WTC11 (cell line): ENCODE data around the gene NOXO1.

Experiments used
- HMGA2 ChIP-seq: fragments of 250-450 bp; sonication (Bioruptor Pico); IDR thresholded peaks from 2 replicates; pipeline ENCODE4 v1.4.0; 2021; ENCODE audit warnings: mild to moderate bottlenecking, moderate library complexity
- IRF2 ChIP-seq: sonication (generic); formaldehyde crosslinking; IDR thresholded peaks from 2 replicates; pipeline ENCODE4 v1.8.0; 2022; ENCODE audit warnings: low read depth, missing genetic modification reagents, borderline replicate concordance
- NFE2L1 ChIP-seq: sonication (generic); formaldehyde crosslinking; IDR thresholded peaks from 2 replicates; pipeline ENCODE4 v1.8.1; 2023; ENCODE audit warnings: missing genetic modification reagents
- TEAD1 ChIP-seq: sonication (generic); formaldehyde crosslinking; IDR thresholded peaks from 2 replicates; pipeline ENCODE4 v1.8.0; 2022; ENCODE audit warnings: mild to moderate bottlenecking, missing genetic modification reagents
- ZNF423 ChIP-seq: fragments of 250-450 bp; sonication (Bioruptor Pico); IDR thresholded peaks from 2 replicates; pipeline ENCODE4 v2.1.2; 2022; ENCODE audit warnings: mild to moderate bottlenecking, moderate library complexity
- TF ChIP-seq, protein P1 (sequence below): fragments of 200-600 bp; IDR thresholded peaks from 2 replicates; pipeline ENCODE4 v1.8.0; 2022; ENCODE audit warnings: antibody characterized with exemption
- TF ChIP-seq, protein P2 (sequence below): sonication (generic); formaldehyde crosslinking; IDR thresholded peaks from 2 replicates; pipeline ENCODE4 v1.8.1; 2022; ENCODE audit warnings: low read depth, missing genetic modification reagents, borderline replicate concordance
- TF ChIP-seq, protein P3 (sequence below): sonication (generic); formaldehyde crosslinking; IDR thresholded peaks from 2 replicates; pipeline ENCODE4 v1.8.0; 2022; ENCODE audit warnings: mild to moderate bottlenecking, missing genetic modification reagents
- TF ChIP-seq, protein P4 (sequence below): sonication (generic); formaldehyde crosslinking; conservative IDR thresholded peaks from 2 replicates; pipeline ENCODE4 v1.8.1; 2022; ENCODE audit warnings: mild to moderate bottlenecking, missing genetic modification reagents
- TF ChIP-seq, protein P5 (sequence below): sonication (generic); formaldehyde crosslinking; IDR thresholded peaks from 2 replicates; pipeline ENCODE4 v1.8.1; 2023; ENCODE audit warnings: mild to moderate bottlenecking, missing genetic modification reagents, moderate library complexity

DNA sequence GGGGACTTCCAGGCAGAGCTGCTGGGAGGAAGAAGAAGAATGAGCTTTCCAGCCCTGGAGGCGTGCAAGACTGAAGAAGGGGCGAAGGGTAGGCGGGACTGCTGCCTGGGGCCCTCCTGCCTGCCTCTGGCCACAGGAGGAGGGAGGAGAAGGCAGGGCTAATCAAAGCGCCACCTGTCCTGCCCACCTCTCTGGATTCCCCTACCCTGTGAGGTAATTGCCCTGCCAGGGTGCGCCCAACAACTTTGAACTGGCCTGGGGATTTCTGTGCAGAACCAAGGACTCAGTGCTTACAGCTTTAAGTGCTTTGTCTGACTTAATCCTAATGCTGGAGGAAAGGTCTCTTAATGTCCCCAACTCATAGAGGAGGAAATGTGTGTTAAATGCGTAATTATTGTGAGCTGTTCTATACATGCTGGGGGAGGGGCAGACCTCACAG, at the start of gene NOXO1:
- TF ChIP-seq, protein P1, sequence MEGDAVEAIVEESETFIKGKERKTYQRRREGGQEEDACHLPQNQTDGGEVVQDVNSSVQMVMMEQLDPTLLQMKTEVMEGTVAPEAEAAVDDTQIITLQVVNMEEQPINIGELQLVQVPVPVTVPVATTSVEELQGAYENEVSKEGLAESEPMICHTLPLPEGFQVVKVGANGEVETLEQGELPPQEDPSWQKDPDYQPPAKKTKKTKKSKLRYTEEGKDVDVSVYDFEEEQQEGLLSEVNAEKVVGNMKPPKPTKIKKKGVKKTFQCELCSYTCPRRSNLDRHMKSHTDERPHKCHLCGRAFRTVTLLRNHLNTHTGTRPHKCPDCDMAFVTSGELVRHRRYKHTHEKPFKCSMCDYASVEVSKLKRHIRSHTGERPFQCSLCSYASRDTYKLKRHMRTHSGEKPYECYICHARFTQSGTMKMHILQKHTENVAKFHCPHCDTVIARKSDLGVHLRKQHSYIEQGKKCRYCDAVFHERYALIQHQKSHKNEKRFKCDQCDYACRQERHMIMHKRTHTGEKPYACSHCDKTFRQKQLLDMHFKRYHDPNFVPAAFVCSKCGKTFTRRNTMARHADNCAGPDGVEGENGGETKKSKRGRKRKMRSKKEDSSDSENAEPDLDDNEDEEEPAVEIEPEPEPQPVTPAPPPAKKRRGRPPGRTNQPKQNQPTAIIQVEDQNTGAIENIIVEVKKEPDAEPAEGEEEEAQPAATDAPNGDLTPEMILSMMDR, result no peak
- TF ChIP-seq, protein P2, sequence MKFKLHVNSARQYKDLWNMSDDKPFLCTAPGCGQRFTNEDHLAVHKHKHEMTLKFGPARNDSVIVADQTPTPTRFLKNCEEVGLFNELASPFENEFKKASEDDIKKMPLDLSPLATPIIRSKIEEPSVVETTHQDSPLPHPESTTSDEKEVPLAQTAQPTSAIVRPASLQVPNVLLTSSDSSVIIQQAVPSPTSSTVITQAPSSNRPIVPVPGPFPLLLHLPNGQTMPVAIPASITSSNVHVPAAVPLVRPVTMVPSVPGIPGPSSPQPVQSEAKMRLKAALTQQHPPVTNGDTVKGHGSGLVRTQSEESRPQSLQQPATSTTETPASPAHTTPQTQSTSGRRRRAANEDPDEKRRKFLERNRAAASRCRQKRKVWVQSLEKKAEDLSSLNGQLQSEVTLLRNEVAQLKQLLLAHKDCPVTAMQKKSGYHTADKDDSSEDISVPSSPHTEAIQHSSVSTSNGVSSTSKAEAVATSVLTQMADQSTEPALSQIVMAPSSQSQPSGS (CRISPR knock-in tag), result no peak
- no peak for TF ChIP-seq TEAD1 (CRISPR knock-in tag)
- TF ChIP-seq, protein P3, sequence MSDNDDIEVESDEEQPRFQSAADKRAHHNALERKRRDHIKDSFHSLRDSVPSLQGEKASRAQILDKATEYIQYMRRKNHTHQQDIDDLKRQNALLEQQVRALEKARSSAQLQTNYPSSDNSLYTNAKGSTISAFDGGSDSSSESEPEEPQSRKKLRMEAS, result no peak
- TF ChIP-seq NFE2L1 (CRISPR knock-in tag), result no peak
- TF ChIP-seq, protein P4, sequence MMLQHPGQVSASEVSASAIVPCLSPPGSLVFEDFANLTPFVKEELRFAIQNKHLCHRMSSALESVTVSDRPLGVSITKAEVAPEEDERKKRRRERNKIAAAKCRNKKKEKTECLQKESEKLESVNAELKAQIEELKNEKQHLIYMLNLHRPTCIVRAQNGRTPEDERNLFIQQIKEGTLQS (CRISPR knock-in tag), result no peak
- TF ChIP-seq, protein P5, sequence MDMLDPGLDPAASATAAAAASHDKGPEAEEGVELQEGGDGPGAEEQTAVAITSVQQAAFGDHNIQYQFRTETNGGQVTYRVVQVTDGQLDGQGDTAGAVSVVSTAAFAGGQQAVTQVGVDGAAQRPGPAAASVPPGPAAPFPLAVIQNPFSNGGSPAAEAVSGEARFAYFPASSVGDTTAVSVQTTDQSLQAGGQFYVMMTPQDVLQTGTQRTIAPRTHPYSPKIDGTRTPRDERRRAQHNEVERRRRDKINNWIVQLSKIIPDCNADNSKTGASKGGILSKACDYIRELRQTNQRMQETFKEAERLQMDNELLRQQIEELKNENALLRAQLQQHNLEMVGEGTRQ (CRISPR knock-in tag), result no peak
- no peak for TF ChIP-seq ZNF423 (CRISPR knock-in tag)
- no peak for TF ChIP-seq HMGA2
- TF ChIP-seq IRF2 (CRISPR knock-in tag), result no peak
